HG03066 (cell line): ENCODE data around the gene ARHGAP21.
A peak's percentile ranks its signal among the peaks of the same experiment; 100 is the strongest.
"Not testable (repeated sequence)": the region's sequence is repeated elsewhere in the genome, so short reads cannot be mapped to it uniquely, and the experiment has no call there.

Experiments used
- ATAC-seq: cut with Tn5 transposase; IDR thresholded peaks from one replicate; pipeline ENCODE4 v1.9.1; 2021; ENCODE audit warnings: low read depth; ENCODE audit not compliant: unreplicated experiment

Gene ARHGAP21

GRCh38 chr10:24643679-24644209 lies 79.9 kb downstream of the ARHGAP21 start:
- no peak for ATAC-seq

- ATAC-seq: peak; percentile 82
Measured at GRCh38 chr10:24642921-24643678, 80.6 kb downstream of the ARHGAP21 start.

GRCh38 chr10:24639124-24639523 lies 84.6 kb downstream of the ARHGAP21 start:
- no peak for ATAC-seq

- ATAC-seq: no peak
Measured at GRCh38 chr10:24625778-24626177, 97.9 kb downstream of the ARHGAP21 start.

- ATAC-seq: no peak
Measured at GRCh38 chr10:24623383-24623782, 100.3 kb downstream of the ARHGAP21 start.

- no peak for ATAC-seq
Measured at GRCh38 chr10:24622781-24623301, 100.8 kb downstream of the ARHGAP21 start.

GRCh38 chr10:24621035-24621795 lies 102.5 kb downstream of the ARHGAP21 start:
- not testable (repeated sequence) for ATAC-seq

GRCh38 chr10:24619994-24620310 lies 103.7 kb downstream of the ARHGAP21 start:
- not testable (repeated sequence) for ATAC-seq

- ATAC-seq: not testable (repeated sequence)
Measured at GRCh38 chr10:24619291-24619993, 104.2 kb downstream of the ARHGAP21 start.

GRCh38 chr10:24618401-24618800 lies 105.3 kb downstream of the ARHGAP21 start:
- no peak for ATAC-seq

- no peak for ATAC-seq
Measured at GRCh38 chr10:24617771-24618396, 105.8 kb downstream of the ARHGAP21 start.

GRCh38 chr10:24616536-24616935 lies 107.2 kb downstream of the ARHGAP21 start:
- ATAC-seq: no peak

- no peak for ATAC-seq
Measured at GRCh38 chr10:24606021-24606420, 117.7 kb downstream of the ARHGAP21 start.

GRCh38 chr10:24605141-24605540 lies 118.5 kb downstream of the ARHGAP21 start:
- ATAC-seq: no peak

- ATAC-seq: no peak
Measured at GRCh38 chr10:24603333-24603732, 120.4 kb downstream of the ARHGAP21 start.

GRCh38 chr10:24597961-24598360 lies 125.7 kb downstream of the ARHGAP21 start:
- ATAC-seq: no peak

GRCh38 chr10:24597426-24597825 lies 126.3 kb downstream of the ARHGAP21 start:
- no peak for ATAC-seq

- no peak for ATAC-seq
Measured at GRCh38 chr10:24596217-24596930, 127.3 kb downstream of the ARHGAP21 start.

GRCh38 chr10:24590697-24591457 lies 132.8 kb downstream of the ARHGAP21 start:
- no peak for ATAC-seq
